HCT116 (cell line): ENCODE measurements around the gene CAMK2D. TPM values are rescaled to one million over a fixed set of nuclear protein-coding genes. Genes with fewer than 3 reads are reported as not detected.

Experiments used
- ATAC-seq: fragments of 200-7000 bp; cut with Tn5 transposase; 2 replicates; pipeline ENCODE4 v1.9.1; 2020; ENCODE audit warnings: mild to moderate bottlenecking, moderate library complexity
- BruUV-seq: library from RNA; stranded (reverse); fragments of 400-500 nt; replicated peaks from 2 replicates; lab custom pipeline; 2021; lab: Mats Ljungman, UMichigan
- CTCF ChIA-PET: fragments of 300-600 bp; sonication (Branson Sonifier 250); formaldehyde crosslinking; loops from one replicate; lab custom pipeline; 2021; ENCODE audit warnings: antibody characterized with exemption; lab: Charles Lee
- POLR2A ChIA-PET: fragments of 300-600, 350-600 bp; sonication (Branson Sonifier 250); formaldehyde crosslinking; loops from one replicate; lab custom pipeline; 2021; ENCODE audit warnings: antibody characterized with exemption; lab: Charles Lee
- RAD21 ChIA-PET, 2 experiments: fragments of 300-600 bp; sonication (Branson Sonifier 250); formaldehyde crosslinking; loops; one replicate each; lab custom pipeline; 2023; ENCODE audit warnings: low total read pairs in 2 of 2; ENCODE audit not compliant: uncharacterized antibody in 2 of 2, unreplicated experiment in 2 of 2, low non-redundant PET in 1 of 2; lab: Charles Lee
- DNase-seq: peaks from one replicate; pipeline ENCODE4 v3.0.0-alpha.2; 2010; ENCODE audit warnings: low read depth, low spot score
- H2AFZ ChIP-seq: fragments of 200-600 bp; shearing (Covaris generic), sonication (generic); 2 replicates; pipeline ENCODE4 v1.6.1; 2017; ENCODE audit warnings: low read depth, mixed run types, mixed read lengths, antibody characterized with exemption, low read length; ENCODE audit not compliant: poor library complexity, severe bottlenecking
- H3K27ac ChIP-seq: 2 replicates; pipeline ENCODE4 v1.5.1; 2012; ENCODE audit warnings: low read depth, low read length
- H3K27me3 ChIP-seq: fragments of 200-600 bp; sonication (generic); 2 replicates; pipeline ENCODE4 v1.6.1; 2016; ENCODE audit warnings: mixed run types, low read length, mixed read lengths; ENCODE audit not compliant: insufficient read depth
- H3K36me3 ChIP-seq, 2 experiments: fragments of 200-500 bp in 1 of 2; fragments of 200-600 bp in 1 of 2; sonication (Bioruptor generic) in 1 of 2; sonication (generic) in 1 of 2; 2 replicates each; pipeline versions ENCODE4 v1.5.1 to v1.6.1; 2014 to 2016; ENCODE audit warnings: low read length in 2 of 2, inconsistent platforms in 1 of 2, mixed read lengths in 1 of 2, mixed run types in 1 of 2; ENCODE audit not compliant: insufficient read depth in 2 of 2, control insufficient read depth in 1 of 2
- H3K4me1 ChIP-seq, 2 experiments: fragments of 200-600 bp in 1 of 2; sonication (generic) in 1 of 2; 2 replicates each; pipeline versions ENCODE4 v1.5.1 to v1.6.1; 2012 to 2017; ENCODE audit warnings: low read length in 2 of 2, inconsistent platforms in 1 of 2, mild to moderate bottlenecking in 1 of 2, mixed read lengths in 1 of 2, mixed run types in 1 of 2, moderate library complexity in 1 of 2; ENCODE audit not compliant: insufficient read depth in 2 of 2, control insufficient read depth in 1 of 2
- H3K4me2 ChIP-seq: fragments of 200-600 bp; sonication (generic); 2 replicates; pipeline ENCODE4 v1.6.1; 2017; ENCODE audit warnings: mixed run types, low read length, mixed read lengths
- H3K4me3 ChIP-seq, 2 experiments: fragments of 200-600 bp in 1 of 2; sonication (generic) in 1 of 2; replicated peaks in 1 of 2; 2 replicates each; pipeline ENCODE4 v1.5.1; 2011 to 2016; ENCODE audit warnings: low read length in 2 of 2, control low read depth in 1 of 2, low read depth in 1 of 2, mild to moderate bottlenecking in 1 of 2, mixed read lengths in 1 of 2, mixed run types in 1 of 2
- H3K79me2 ChIP-seq: fragments of 200-600 bp; sonication (generic); 2 replicates; pipeline ENCODE4 v1.6.1; 2017; ENCODE audit warnings: mild to moderate bottlenecking, mixed run types, low read length, moderate library complexity, mixed read lengths; ENCODE audit not compliant: insufficient read depth
- H3K9ac ChIP-seq: fragments of 200-600 bp; sonication (generic); 2 replicates; pipeline ENCODE4 v1.6.1; 2016; ENCODE audit warnings: low read length, mixed read lengths
- H3K9me2 ChIP-seq: fragments of 200-600 bp; sonication (generic), shearing (Covaris generic); 2 replicates; pipeline ENCODE4 v1.6.1; 2017; ENCODE audit warnings: mixed run types, mild to moderate bottlenecking, moderate library complexity; ENCODE audit not compliant: insufficient read depth
- H3K9me3 ChIP-seq, 2 experiments: fragments of 200-500 bp in 1 of 2; fragments of 200-600 bp in 1 of 2; sonication (Bioruptor generic) in 1 of 2; sonication (generic) in 1 of 2; 2 replicates each; pipeline ENCODE4 v1.6.1; 2014 to 2017; ENCODE audit warnings: low read length in 2 of 2, mixed read lengths in 2 of 2, inconsistent platforms in 1 of 2, low read depth in 1 of 2, mild to moderate bottlenecking in 1 of 2, mixed run types in 1 of 2, moderate library complexity in 1 of 2; ENCODE audit not compliant: control insufficient read depth in 1 of 2, insufficient read depth in 1 of 2
- H4K20me1 ChIP-seq: fragments of 200-600 bp; sonication (generic), shearing (Covaris generic); 2 replicates; pipeline ENCODE4 v1.6.1; 2017; ENCODE audit warnings: mixed run types, mild to moderate bottlenecking, moderate library complexity; ENCODE audit not compliant: insufficient read depth
- CBX3 ChIP-seq: IDR thresholded peaks from 2 replicates; pipeline ENCODE4 v1.6.1; 2012; ENCODE audit warnings: low read depth
- CTCF ChIP-seq, 3 experiments: fragments of 200-600 bp in 1 of 3; sonication (generic) in 1 of 3; IDR thresholded peaks in 2 of 3; conservative IDR thresholded peaks in 1 of 3; 2 replicates each; pipeline ENCODE4 v1.5.1; 2012 to 2017; ENCODE audit warnings: low read depth in 2 of 3, low read length in 2 of 3, antibody characterized with exemption in 1 of 3, borderline replicate concordance in 1 of 3, control low read depth in 1 of 3, mild to moderate bottlenecking in 1 of 3, mixed read lengths in 1 of 3, mixed run types in 1 of 3, moderate library complexity in 1 of 3; ENCODE audit not compliant: insufficient read depth in 1 of 3
- ELF1 ChIP-seq: IDR thresholded peaks from 2 replicates; pipeline ENCODE4 v1.6.1; 2012; ENCODE audit warnings: low read depth, borderline replicate concordance
- FOSL1 ChIP-seq: IDR thresholded peaks from 2 replicates; pipeline ENCODE4 v1.6.1; 2012; ENCODE audit warnings: low read depth
- MAX ChIP-seq: IDR thresholded peaks from 2 replicates; pipeline ENCODE4 v1.6.1; 2012
- SP1 ChIP-seq: IDR thresholded peaks from 2 replicates; pipeline ENCODE4 v1.6.1; 2012; ENCODE audit warnings: low read depth
- SRF ChIP-seq: IDR thresholded peaks from 2 replicates; pipeline ENCODE4 v1.6.1; 2012; ENCODE audit warnings: low read depth
- TCF7L2 ChIP-seq: IDR thresholded peaks from 2 replicates; pipeline ENCODE4 v1.7.0; 2011; ENCODE audit warnings: borderline replicate concordance, inconsistent platforms; ENCODE audit not compliant: insufficient read depth, insufficient read length; ENCODE audit errors: extremely low read depth
- intact Hi-C: fragments of 100-400 bp; cut with micrococcal nuclease; formaldehyde crosslinking; loops from 2 replicates; pipeline ENCODE4 v1.10.0; 2022
- total RNA-seq: library from RNA; stranded (reverse); gene quantifications from one replicate; pipeline ENCODE4 v1.2.1, GENCODE V29; 2021; ENCODE audit not compliant: unreplicated experiment

Gene CAMK2D
- total RNA-seq, 1 experiment from 2014 or later, result 67.0 TPM

- H3K9me3 ChIP-seq, result no peaks in the 10 kb centered on the region
- intact Hi-C loops, result no loop called here
- ATAC-seq, result peak; percentile 57; the same call in 1 of the 2 replicates
- H2AFZ ChIP-seq, result no peak overlapping the region
- no peak overlapping the region for H3K4me3 ChIP-seq
- no peak overlapping the region for H3K9ac ChIP-seq
- H3K27ac ChIP-seq, result no peak overlapping the region
- no peaks in the 10 kb centered on the region; a peak in 1 of 4 replicates for H3K4me1 ChIP-seq
- H3K4me2 ChIP-seq, result no peak overlapping the region; the same call in 1 of the 2 replicates
- H3K27me3 ChIP-seq, result no peaks in the 10 kb centered on the region
- peaks cover 43% of the 10 kb centered on the region for H3K79me2 ChIP-seq
- ChIA-PET RAD21 (interaction anchor here in 1 of 2 experiments (0.7 kb wide), 1 partner anchor 15 kb away, joined by 3 read pairs; no protein-coding TSS in a partner anchor), CTCF (no interaction called here), POLR2A (no interaction called here)
- TF ChIP-seq CTCF (IDR thresholded peaks at IDR 0.05 in 2 of 3, conservative IDR thresholded peaks at IDR 0.05 in 1 of 3; ENCODE audit: borderline replicate concordance in 1 of 3, insufficient read depth in 1 of 3, low read depth in 2 of 3, low read length in 2 of 3) (no peak), FOSL1 (0 out of 2 replicates have a peak, but pooled peaks have one; percentile 14), CBX3 (no peak), MAX (no peak), TCF7L2 (no peak), SP1 (0 out of 2 replicates have a peak, but pooled peaks have one; percentile 14), ELF1 (no peak), SRF (no peak)
- H4K20me1 ChIP-seq, result no peaks in the 10 kb centered on the region
- BruUV-seq, result no TSS peak
- no peaks in the 10 kb centered on the region for H3K36me3 ChIP-seq
- DNase-seq, result no peak
- no peaks in the 10 kb centered on the region for H3K9me2 ChIP-seq
These were observed 66.0 kb downstream of the CAMK2D start for GRCh38 chr4:113695328-113696169.
